Muscle of arm (tissue), 12 donors: ENCODE results near the gene PIAS4. TPM values are rescaled to one million over a fixed set of nuclear protein-coding genes. Genes with fewer than 3 reads are reported as not detected.
A peak's percentile ranks its signal among the peaks of the same experiment; 100 is the strongest.
"Not testable (repeated sequence)": the region's sequence is repeated elsewhere in the genome, so short reads cannot be mapped to it uniquely, and the experiment has no call there.

Experiments
- DNase-seq: peaks from one replicate; pipeline ENCODE4 v3.0.0-alpha.2; 2013
- polyA plus RNA-seq, 12 donors: library from polyadenylated mRNA; unstranded; fragments of 120-200 nt; gene quantifications; one replicate each; pipeline ENCODE4 v1.2.1, GENCODE V29; 2013; ENCODE audit not compliant: insufficient read length in 12 of 12

PIAS4 gene
- polyA plus RNA-seq, 12 donors = 15.3 to 36.1 (median 21.7) TPM; not detected in 1

GRCh38 chr19:3987619-3988371, 19.7 kb upstream of the PIAS4 start:
- DNase-seq = peak; percentile 91

GRCh38 chr19:3990815-3991117, 16.8 kb upstream of the PIAS4 start:
- no peak for DNase-seq

GRCh38 chr19:3995607-3996006, 11.9 kb upstream of the PIAS4 start:
- no peak for DNase-seq

GRCh38 chr19:3998667-3999412, 8.7 kb upstream of the PIAS4 start:
- DNase-seq = not testable (repeated sequence)

- DNase-seq = not testable (repeated sequence)
Observed at GRCh38 chr19:4000798-4001197, 6.7 kb upstream of the PIAS4 start.

GRCh38 chr19:4005436-4005835, 2.1 kb upstream of the PIAS4 start:
- DNase-seq = not testable (repeated sequence)

- DNase-seq = no peak
Observed at GRCh38 chr19:4007836-4008539, 452 bp downstream of the PIAS4 start.

- no peak for DNase-seq
Observed at GRCh38 chr19:4009990-4010807, 2.7 kb downstream of the PIAS4 start.

- DNase-seq = no peak
Observed at GRCh38 chr19:4010808-4011110, 3.2 kb downstream of the PIAS4 start.

- DNase-seq = not testable (repeated sequence)
Observed at GRCh38 chr19:4011430-4011829, 3.9 kb downstream of the PIAS4 start.

- DNase-seq = no peak
Observed at GRCh38 chr19:4012092-4012974, 4.8 kb downstream of the PIAS4 start.

- DNase-seq = no peak
Observed at GRCh38 chr19:4012975-4013634, 5.6 kb downstream of the PIAS4 start.

GRCh38 chr19:4013886-4014540, 6.5 kb downstream of the PIAS4 start:
- no peak for DNase-seq

- no peak for DNase-seq
Observed at GRCh38 chr19:4014541-4015491, 7.3 kb downstream of the PIAS4 start.

GRCh38 chr19:4015705-4016402, 8.3 kb downstream of the PIAS4 start:
- peak; percentile 41 for DNase-seq

- no peak for DNase-seq
Observed at GRCh38 chr19:4016486-4016885, 8.9 kb downstream of the PIAS4 start.

GRCh38 chr19:4016903-4017638, 9.5 kb downstream of the PIAS4 start:
- DNase-seq = no peak
